ENCODE data around the gene OSM.

DNA sequence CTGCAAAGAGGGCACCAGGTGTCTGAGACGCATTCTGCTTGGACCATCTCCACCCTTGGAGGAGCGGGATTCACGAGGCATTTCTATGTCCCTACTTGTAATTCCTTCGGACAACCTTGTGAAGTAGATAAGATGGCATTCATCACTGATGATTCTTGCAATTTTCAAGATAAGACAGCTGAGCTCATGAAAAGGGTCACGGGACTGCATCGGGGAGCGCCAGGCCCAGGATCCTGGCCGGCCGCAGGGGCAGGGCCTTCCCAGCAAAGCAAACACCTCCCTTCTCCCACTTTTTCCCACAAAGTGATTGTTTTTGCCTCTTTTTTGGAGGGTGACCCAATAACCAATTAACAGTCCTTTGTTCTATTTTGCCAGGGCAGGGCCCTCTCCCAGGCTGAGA, 28.5 kb downstream of the OSM start:
- TF ChIP-seq EP300 (IDR thresholded peaks at IDR 0.05) (no peak), POLR2A (IDR thresholded peaks at IDR 0.05) (no peak), POLR2AphosphoS5 (IDR thresholded peaks at IDR 0.05) (no peak)
- TF ChIP-seq, protein P1, sequence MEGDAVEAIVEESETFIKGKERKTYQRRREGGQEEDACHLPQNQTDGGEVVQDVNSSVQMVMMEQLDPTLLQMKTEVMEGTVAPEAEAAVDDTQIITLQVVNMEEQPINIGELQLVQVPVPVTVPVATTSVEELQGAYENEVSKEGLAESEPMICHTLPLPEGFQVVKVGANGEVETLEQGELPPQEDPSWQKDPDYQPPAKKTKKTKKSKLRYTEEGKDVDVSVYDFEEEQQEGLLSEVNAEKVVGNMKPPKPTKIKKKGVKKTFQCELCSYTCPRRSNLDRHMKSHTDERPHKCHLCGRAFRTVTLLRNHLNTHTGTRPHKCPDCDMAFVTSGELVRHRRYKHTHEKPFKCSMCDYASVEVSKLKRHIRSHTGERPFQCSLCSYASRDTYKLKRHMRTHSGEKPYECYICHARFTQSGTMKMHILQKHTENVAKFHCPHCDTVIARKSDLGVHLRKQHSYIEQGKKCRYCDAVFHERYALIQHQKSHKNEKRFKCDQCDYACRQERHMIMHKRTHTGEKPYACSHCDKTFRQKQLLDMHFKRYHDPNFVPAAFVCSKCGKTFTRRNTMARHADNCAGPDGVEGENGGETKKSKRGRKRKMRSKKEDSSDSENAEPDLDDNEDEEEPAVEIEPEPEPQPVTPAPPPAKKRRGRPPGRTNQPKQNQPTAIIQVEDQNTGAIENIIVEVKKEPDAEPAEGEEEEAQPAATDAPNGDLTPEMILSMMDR (IDR thresholded peaks at IDR 0.05), result no peak
